K562 (cell line): ENCODE data around the gene MARK3. TPM values are rescaled to one million over a fixed set of nuclear protein-coding genes. Genes with fewer than 3 reads are reported as not detected.

Experiments
- CBX5 ChIP-seq: IDR thresholded peaks from 2 replicates; pipeline ENCODE4 v1.6.1; 2014; ENCODE audit warnings: low read depth, borderline replicate concordance
- COPS2 ChIP-seq: fragments of 450-650 bp; conservative IDR thresholded peaks from 2 replicates; pipeline ENCODE4 v1.6.1; 2016; ENCODE audit warnings: mild to moderate bottlenecking, moderate library complexity
- ETS2 ChIP-seq: IDR thresholded peaks from 2 replicates; pipeline ENCODE4 v1.6.1; 2016; ENCODE audit warnings: borderline replicate concordance, missing genetic modification characterization, mild to moderate bottlenecking, moderate library complexity, missing compliant biosample characterization; ENCODE audit not compliant: poor library complexity, severe bottlenecking
- GATAD2A ChIP-seq: fragments of 450-650 bp; IDR thresholded peaks from 2 replicates; pipeline ENCODE4 v1.6.1; 2017
- POLR2G ChIP-seq: fragments of 200-400 bp; formaldehyde crosslinking; IDR thresholded peaks from 2 replicates; pipeline ENCODE4 v1.6.1; 2017; ENCODE audit warnings: low read depth, mild to moderate bottlenecking, antibody characterized with exemption, low read length, moderate library complexity
- POLR3G ChIP-seq: IDR thresholded peaks from 2 replicates; pipeline ENCODE4 v1.6.1; 2011; ENCODE audit not compliant: insufficient read length, insufficient replicate concordance; ENCODE audit errors: extremely low read depth
- RBM22 ChIP-seq: fragments of 200-400 bp; formaldehyde crosslinking; IDR thresholded peaks from 2 replicates; pipeline ENCODE4 v1.6.1; 2018; ENCODE audit warnings: low read length, low read depth; ENCODE audit not compliant: poor library complexity, severe bottlenecking
- RCOR1 ChIP-seq, 2 experiments: IDR thresholded peaks; 2 replicates each; pipeline ENCODE4 v1.6.1; 2012; ENCODE audit warnings: low read depth in 2 of 2, low read length in 2 of 2, borderline replicate concordance in 1 of 2, improper control_type of control experiment in 1 of 2
- SMAD2 ChIP-seq: fragments of 150-350 bp; IDR thresholded peaks from 2 replicates; pipeline ENCODE4 v1.6.1; 2014; ENCODE audit warnings: low read depth, mild to moderate bottlenecking, low read length
- SMAD3 ChIP-seq: fragments of 450-650 bp; formaldehyde crosslinking; conservative IDR thresholded peaks from 2 replicates; pipeline ENCODE4 v1.4.0; 2020; ENCODE audit warnings: mild to moderate bottlenecking
- U2AF2 ChIP-seq: fragments of 200-400 bp; formaldehyde crosslinking; optimal IDR thresholded peaks from 2 replicates; pipeline ENCODE3; 2017; ENCODE audit warnings: low read depth, mild to moderate bottlenecking, low read length
- YBX1 ChIP-seq: fragments of 450-650 bp; IDR thresholded peaks from 2 replicates; pipeline ENCODE4 v1.7.1; 2016; ENCODE audit warnings: mild to moderate bottlenecking
- ZBTB8A ChIP-seq: fragments of 450-650 bp; IDR thresholded peaks from 2 replicates; pipeline ENCODE4 v1.6.1; 2018; ENCODE audit warnings: mild to moderate bottlenecking, moderate library complexity; ENCODE audit not compliant: partially characterized antibody
- ZFP36 ChIP-seq: fragments of 150-350 bp; IDR thresholded peaks from 2 replicates; pipeline ENCODE4 v1.6.1; 2018; ENCODE audit warnings: low read length, low read depth; ENCODE audit not compliant: partially characterized antibody
- ZNF217 ChIP-seq: sonication (generic); formaldehyde crosslinking; IDR thresholded peaks from 2 replicates; pipeline ENCODE4 v1.8.0; 2022; ENCODE audit warnings: mild to moderate bottlenecking, missing genetic modification reagents
- ZNF232 ChIP-seq: sonication (generic); formaldehyde crosslinking; IDR thresholded peaks from 2 replicates; pipeline ENCODE4 v1.8.0; 2022; ENCODE audit warnings: mild to moderate bottlenecking, missing genetic modification reagents
- ZNF436 ChIP-seq: fragments of 250-450, 450-650 bp; sonication (Bioruptor Pico); formaldehyde crosslinking; IDR thresholded peaks from 2 replicates; pipeline ENCODE4 v1.7.0; 2020; ENCODE audit warnings: mild to moderate bottlenecking
- ZNF551 ChIP-seq: fragments of 250-450 bp; sonication (Bioruptor Pico); IDR thresholded peaks from 2 replicates; pipeline ENCODE4 v1.5.0; 2021; ENCODE audit warnings: mild to moderate bottlenecking, moderate library complexity
- ZNF561 ChIP-seq: fragments of 450-650 bp; formaldehyde crosslinking; conservative IDR thresholded peaks from 2 replicates; pipeline ENCODE4 v1.4.0; 2020; ENCODE audit warnings: mild to moderate bottlenecking, moderate library complexity
- polyA plus RNA-seq, 8 experiments: library from polyadenylated mRNA; depleted of rRNA in 4 of 8; stranded (reverse) in 5 of 8; unstranded in 3 of 8; fragments of >200 nt; fragmentation: Nextera tagmentation in 2 of 8; fragmentation: Illumina TruSeq in 1 of 8; extraction: Ambion mirVana in 2 of 8; extraction: Trizol in 1 of 8; gene quantifications; 2 replicates each; pipeline versions ENCODE4 v1.2.1 to v1.2.3, GENCODE V29; 2011 to 2014; ENCODE audit warnings: inconsistent platforms in 1 of 8, missing spikeins in 1 of 8
- total RNA-seq, 7 experiments: library from RNA; depleted of rRNA in 6 of 7; stranded (reverse); fragments of >200 nt in 6 of 7; fragmentation: Illumina TruSeq in 2 of 7; extraction: Trizol in 2 of 7; gene quantifications; 2 replicates each; pipeline versions ENCODE4 v1.2.1 to v1.2.3, GENCODE V29; 2011 to 2021; ENCODE audit warnings: low replicate concordance in 1 of 7
- TF ChIP-seq, protein P1 (sequence below): sonication (generic); formaldehyde crosslinking; IDR thresholded peaks from 2 replicates; pipeline ENCODE4 v1.8.0; 2022; ENCODE audit warnings: mild to moderate bottlenecking, low read depth, missing genetic modification reagents
- TF ChIP-seq, protein P2 (sequence below), 2 experiments: fragments of 150-350 bp in 1 of 2; IDR thresholded peaks; 2 replicates each; pipeline ENCODE4 v1.6.1; 2012 to 2016; ENCODE audit warnings: low read depth in 2 of 2, low read length in 2 of 2, mild to moderate bottlenecking in 1 of 2, moderate library complexity in 1 of 2
- TF ChIP-seq, protein P3 (sequence below): fragments of 450-650 bp; IDR thresholded peaks from 2 replicates; pipeline ENCODE4 v1.6.1; 2016; ENCODE audit warnings: antibody characterized with exemption
- TF ChIP-seq, protein P4 (sequence below): fragments of 250-450 bp; sonication (Bioruptor Pico); IDR thresholded peaks from 2 replicates; pipeline ENCODE4 v1.8.0; 2021; ENCODE audit warnings: borderline replicate concordance, mild to moderate bottlenecking, moderate library complexity; ENCODE audit not compliant: poor library complexity, severe bottlenecking

Gene MARK3
- total and polyA plus RNA-seq, 9 of the 15 experiments (the other 6 are each of a cell fraction or from before 2014, with no cell fraction given): 10.1 to 68.7 (median 56.3) TPM

DNA sequence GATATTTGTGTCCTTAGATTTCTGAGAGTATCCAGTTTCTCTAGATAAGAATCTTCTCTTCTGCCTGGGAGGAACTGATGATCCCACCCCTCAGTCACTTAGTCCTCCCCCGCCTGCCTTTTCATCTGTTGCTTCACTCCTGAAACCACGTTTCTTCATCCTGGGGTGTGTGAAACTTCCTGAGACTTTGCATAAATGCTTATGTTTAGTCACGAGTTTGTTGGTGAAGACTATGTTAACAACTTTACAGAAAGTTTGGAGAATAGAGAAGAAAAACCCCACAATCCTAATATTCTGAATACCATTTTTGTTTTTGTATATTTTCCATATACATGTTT is 33.2 kb downstream of the MARK3 start (continued):
- TF ChIP-seq, protein P1, sequence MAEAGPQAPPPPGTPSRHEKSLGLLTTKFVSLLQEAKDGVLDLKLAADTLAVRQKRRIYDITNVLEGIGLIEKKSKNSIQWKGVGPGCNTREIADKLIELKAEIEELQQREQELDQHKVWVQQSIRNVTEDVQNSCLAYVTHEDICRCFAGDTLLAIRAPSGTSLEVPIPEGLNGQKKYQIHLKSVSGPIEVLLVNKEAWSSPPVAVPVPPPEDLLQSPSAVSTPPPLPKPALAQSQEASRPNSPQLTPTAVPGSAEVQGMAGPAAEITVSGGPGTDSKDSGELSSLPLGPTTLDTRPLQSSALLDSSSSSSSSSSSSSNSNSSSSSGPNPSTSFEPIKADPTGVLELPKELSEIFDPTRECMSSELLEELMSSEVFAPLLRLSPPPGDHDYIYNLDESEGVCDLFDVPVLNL (CRISPR knock-in tag): no peak
- TF ChIP-seq SMAD3 (CRISPR knock-in tag) (no peak), ZNF436 (CRISPR knock-in tag) (no peak), ZBTB8A (no peak), ZFP36 (no peak), RBM22 (no peak), U2AF2 (no peak), YBX1 (no peak), POLR2G (no peak), ZNF217 (CRISPR knock-in tag) (no peak), RCOR1 (IDR thresholded peaks at IDR 0.05; ENCODE audit: borderline replicate concordance in 1 of 2, low read depth in 2 of 2, low read length in 2 of 2) (0 out of 4 replicates have a peak, but pooled peaks of 1 of the 2 experiments have one; percentile 25), CBX5 (no peak), GATAD2A (no peak), ZNF551 (no peak), COPS2 (no peak), ETS2 (tag) (no peak), POLR3G (no peak), SMAD2 (no peak), ZNF232 (CRISPR knock-in tag) (no peak), ZNF561 (CRISPR knock-in tag) (no peak)
- TF ChIP-seq, protein P2, sequence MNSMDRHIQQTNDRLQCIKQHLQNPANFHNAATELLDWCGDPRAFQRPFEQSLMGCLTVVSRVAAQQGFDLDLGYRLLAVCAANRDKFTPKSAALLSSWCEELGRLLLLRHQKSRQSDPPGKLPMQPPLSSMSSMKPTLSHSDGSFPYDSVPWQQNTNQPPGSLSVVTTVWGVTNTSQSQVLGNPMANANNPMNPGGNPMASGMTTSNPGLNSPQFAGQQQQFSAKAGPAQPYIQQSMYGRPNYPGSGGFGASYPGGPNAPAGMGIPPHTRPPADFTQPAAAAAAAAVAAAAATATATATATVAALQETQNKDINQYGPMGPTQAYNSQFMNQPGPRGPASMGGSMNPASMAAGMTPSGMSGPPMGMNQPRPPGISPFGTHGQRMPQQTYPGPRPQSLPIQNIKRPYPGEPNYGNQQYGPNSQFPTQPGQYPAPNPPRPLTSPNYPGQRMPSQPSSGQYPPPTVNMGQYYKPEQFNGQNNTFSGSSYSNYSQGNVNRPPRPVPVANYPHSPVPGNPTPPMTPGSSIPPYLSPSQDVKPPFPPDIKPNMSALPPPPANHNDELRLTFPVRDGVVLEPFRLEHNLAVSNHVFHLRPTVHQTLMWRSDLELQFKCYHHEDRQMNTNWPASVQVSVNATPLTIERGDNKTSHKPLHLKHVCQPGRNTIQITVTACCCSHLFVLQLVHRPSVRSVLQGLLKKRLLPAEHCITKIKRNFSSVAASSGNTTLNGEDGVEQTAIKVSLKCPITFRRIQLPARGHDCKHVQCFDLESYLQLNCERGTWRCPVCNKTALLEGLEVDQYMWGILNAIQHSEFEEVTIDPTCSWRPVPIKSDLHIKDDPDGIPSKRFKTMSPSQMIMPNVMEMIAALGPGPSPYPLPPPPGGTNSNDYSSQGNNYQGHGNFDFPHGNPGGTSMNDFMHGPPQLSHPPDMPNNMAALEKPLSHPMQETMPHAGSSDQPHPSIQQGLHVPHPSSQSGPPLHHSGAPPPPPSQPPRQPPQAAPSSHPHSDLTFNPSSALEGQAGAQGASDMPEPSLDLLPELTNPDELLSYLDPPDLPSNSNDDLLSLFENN (IDR thresholded peaks at IDR 0.05; ENCODE audit: low read depth in 2 of 2, low read length in 2 of 2): 0 out of 4 replicates have a peak, but pooled peaks of 1 of the 2 experiments have one; percentile 37
- TF ChIP-seq, protein P3, sequence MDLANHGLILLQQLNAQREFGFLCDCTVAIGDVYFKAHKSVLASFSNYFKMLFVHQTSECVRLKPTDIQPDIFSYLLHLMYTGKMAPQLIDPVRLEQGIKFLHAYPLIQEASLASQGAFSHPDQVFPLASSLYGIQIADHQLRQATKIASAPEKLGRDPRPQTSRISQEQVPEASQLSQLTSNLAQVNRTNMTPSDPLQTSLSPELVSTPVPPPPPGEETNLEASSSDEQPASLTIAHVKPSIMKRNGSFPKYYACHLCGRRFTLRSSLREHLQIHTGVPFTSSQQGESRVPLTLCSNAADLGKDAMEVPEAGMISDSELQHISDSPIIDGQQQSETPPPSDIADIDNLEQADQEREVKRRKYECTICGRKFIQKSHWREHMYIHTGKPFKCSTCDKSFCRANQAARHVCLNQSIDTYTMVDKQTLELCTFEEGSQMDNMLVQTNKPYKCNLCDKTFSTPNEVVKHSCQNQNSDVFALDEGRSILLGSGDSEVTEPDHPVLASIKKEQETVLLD: no peak
- TF ChIP-seq, protein P4, sequence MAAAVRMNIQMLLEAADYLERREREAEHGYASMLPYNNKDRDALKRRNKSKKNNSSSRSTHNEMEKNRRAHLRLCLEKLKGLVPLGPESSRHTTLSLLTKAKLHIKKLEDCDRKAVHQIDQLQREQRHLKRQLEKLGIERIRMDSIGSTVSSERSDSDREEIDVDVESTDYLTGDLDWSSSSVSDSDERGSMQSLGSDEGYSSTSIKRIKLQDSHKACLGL (CRISPR knock-in tag): no peak
